Stimulated activated CD4-positive, alpha-beta T cell treated with anti-CD3 and anti-CD28 coated beads, Interleukin-4, amount 100 ng/mL, for 4 hours (primary cell): Measurements from ENCODE around the gene PSMD8.
A peak's percentile ranks its signal among the peaks of the same experiment; 100 is the strongest.
"Not testable (repeated sequence)": the region's sequence is repeated elsewhere in the genome, so short reads cannot be mapped to it uniquely, and the experiment has no call there.

Experiments used
- DNase-seq, 2 experiments: peaks; one replicate each; pipeline ENCODE4 v3.0.0-alpha.2; 2020

The PSMD8 gene

DNA sequence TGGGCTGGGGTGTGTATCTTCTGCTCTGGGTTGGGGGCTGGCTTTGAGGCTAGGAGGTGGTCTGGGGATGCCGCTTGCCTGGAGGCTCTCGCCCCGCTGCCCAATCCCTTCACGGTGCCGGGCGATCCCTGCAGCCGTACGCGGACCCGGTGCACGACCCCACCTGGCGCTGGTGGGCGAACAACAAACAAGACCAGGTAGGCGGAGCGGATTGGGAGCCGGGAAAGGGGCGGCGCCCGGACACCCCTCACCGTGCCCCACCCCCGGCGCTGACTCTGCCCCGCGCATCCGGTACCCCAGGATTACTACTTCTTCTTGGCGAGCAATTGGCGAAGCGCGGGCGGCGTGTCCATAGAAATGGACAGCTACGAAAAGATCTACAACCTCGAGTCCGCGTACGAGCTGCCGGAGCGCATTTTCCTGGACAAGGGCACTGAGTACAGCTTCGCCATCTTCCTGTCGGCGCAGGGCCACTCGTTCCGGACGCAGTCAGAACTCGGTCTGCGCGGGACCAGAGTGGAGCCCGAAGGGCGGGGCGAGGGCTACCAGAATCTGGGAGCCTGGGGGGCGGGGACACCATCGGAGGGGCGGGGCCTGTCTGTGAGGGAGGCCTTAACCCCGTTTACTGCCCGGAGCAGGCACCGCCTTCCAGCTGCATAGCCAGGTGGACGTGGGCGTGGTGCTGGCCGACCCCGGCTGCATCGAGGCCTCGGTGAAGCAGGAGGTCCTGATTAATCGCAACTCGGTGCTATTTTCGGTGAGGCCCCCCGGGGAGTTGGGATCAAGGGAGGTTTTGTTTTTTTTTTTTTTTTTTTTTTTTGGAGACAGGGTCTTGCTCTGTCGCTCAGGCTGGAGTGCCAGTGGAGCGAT, 12.1 kb upstream of the PSMD8 start:
- DNase-seq = peak; percentile 52 to 69

DNA sequence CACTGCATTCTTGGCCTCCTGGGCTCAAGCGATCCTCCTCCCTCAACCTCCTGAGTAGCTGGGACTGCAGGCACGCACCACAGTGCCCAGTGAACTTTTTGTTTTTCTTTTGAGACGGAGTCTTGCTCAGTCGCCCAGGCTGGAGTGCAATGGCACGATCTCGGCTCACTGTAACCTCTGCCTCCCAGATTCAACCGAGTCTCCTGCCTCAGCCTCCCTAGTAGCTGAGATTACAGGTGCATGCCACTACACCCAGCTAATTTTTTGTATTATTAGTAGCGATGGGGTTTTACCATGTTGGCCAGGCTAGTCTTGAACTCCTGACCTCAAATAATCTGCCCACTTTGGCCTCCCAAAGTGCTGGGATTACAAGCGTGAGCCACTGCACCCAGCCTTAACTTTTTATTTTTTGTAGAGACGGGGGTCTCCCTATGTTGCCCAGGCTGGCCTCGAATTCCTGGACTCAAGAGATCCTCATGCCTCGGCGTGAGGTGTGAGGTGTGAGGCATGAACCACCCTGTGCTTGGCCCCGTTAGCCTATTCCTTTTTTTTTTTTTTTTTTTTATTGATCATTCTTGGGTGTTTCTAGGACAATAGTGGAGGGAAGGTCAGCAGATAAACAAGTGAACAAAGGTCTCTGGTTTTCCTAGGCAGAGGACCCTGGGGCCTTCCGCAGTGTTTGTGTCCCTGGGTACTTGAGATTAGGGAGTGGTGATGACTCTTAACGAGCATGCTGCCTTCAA, 11.3 kb upstream of the PSMD8 start:
- DNase-seq = not testable (repeated sequence)

DNA sequence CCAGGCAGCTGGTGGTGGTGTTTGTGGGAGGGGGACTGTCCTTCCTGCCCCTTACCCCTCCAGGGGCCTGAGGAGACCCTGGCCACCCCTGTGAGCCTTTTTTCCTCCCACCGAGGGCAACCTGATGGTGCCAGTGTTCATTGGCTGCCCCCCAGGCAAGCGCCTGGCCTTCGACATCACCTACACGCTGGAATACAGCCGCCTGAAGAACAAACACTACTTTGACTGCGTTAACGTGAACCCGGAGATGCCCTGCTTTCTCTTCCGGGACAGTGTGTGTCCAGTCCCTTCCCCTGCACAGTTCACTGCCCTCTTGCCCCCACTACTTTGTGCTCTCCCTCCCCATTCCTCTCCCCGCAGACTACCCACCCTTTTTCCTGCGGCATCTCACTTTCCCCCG, 7.3 kb upstream of the PSMD8 start:
- no peak for DNase-seq

GRCh38 chr19:38369584-38369983, 4.8 kb upstream of the PSMD8 start:
- no peak for DNase-seq

DNA sequence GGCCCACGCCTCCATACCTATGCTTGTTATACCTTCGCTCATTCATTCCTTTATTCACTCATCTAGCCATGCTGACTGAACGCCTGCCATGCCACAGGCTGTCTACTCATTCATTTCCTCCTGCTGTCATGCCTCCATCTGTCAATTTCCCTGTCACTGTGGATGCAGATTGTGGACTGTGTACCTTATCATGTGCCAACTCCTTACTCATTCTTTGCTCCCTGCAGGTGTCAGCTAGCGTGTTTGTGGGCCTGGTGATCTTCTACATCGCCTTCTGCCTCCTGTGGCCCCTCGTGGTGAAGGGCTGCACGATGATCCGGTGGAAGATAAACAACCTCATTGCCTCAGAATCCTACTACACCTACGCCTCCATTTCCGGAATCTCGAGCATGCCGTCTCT, 4.1 kb upstream of the PSMD8 start:
- DNase-seq = no peak

DNA sequence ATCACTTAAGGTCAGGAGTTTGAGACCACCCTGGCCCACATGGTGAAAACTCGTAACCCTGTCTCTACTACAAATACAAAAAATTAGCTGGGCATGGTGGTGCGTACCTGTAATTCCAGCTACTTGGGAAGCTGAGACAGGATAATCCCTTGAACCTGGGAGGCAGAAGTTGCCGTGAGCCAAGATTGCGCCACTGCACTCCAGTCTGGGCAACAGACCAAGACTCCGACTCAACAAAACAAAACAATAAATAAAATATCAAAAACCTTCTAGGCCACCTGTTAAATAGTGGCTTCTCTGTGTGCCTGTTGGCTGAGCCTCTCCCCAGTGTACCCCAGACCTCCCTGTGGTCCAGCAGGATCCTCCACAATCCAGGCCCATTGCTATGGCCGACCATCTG, 3.3 kb upstream of the PSMD8 start:
- no peak for DNase-seq

DNA sequence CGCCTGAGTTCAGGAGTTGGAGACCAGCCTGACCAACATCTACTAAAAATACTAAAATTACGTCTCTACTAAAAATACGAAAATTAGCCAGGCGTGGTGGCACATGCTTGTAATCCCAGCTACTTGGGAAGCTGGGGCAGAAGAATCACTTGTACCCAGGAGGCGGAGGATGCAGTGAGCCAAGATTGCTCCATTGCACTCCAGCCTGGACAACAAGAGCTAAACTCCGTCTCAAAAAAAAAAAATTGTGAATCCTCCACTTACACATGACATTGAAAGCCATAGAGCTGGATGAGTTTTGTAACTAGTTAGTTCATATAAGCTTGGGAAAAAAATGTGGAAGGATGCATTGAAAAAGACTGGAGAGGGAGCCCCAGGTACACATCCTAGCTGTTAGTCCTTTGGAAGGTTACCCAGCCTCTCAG, 452 bp upstream of the PSMD8 start:
- no peak for DNase-seq

DNA sequence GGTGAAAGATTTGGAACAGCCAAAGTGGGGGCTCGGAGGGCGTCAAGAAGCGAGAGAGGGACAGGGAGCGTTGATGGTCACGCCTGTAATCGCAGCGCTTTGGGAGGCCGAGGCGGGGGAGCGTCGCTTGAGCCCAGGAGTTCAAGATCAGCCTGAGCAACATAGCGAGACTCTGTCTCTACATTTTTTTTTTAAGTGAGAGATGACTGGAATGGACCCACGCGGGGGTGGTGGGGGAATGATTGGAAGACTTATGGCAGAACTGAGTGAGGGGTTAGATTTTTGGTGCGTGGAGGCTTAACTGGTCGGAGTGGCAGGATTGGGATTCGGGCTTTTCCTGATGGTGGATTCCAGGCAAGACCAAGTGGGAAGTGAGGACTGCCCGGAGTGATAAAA, 725 bp downstream of the PSMD8 start:
- DNase-seq = no peak

DNA sequence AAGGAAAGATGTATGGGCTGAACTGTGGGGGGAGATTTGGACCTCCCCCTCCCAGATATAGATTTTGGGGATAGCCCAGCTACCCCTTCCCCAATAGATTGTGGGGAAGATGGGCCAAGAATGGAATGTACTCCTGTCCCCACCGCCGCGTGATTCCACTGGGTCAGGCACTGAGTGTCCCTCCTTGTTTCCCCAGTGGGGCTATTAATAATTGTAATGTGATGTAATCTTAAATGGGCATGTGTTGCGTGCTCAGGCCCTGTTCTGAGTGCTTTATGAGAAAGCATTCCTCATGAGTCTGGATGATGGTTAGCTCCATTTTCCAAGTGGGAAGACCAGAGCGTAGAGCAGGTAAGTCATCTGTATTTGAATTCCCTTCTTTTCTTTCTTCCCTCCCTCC, 1.4 kb downstream of the PSMD8 start:
- no peak for DNase-seq

DNA sequence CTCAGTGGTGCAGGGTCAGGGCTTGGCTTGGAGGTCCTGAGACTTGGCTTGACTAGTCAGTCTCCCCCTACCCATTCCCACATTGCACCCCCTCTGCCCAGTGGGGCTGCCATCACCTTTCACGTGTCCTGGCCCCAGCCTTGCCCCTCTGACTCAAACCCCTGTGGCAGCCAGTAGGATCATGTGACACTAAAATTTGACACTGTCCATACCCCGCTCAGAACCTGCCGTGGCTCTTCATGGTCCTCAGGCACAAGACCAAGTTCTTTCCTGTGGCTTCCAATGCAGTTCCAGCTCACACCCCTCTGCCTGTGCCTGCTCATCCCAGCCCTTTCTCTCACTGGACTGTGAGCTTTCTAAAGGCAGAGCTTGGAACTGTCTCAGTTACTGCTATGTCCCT, 2.2 kb downstream of the PSMD8 start:
- no peak for DNase-seq

DNA sequence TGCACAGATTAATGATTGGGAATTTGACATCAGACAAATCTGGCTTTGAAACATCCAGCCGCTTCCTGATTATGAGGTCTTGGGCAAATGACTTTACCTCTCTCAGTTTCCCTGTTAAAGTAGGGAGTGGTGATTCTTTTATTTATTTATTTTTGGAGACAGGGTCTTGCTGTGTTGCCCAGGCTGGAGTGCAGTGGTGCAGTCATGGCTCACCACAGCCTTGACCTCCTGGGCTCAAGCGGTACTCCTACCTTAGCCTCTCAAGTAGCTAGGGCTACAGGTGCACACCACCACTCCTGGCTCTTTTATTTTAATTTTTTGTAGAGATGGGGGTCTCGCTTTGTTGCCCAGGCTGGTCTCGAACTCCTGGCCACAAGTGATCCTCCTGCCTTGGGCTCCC, 2.7 kb downstream of the PSMD8 start:
- DNase-seq = no peak

- DNase-seq = no peak
These were observed 4.5 kb downstream of the PSMD8 start for GRCh38 chr19:38378866-38379265.

- DNase-seq = no peak
These were observed 6.8 kb downstream of the PSMD8 start for GRCh38 chr19:38381138-38381537.

DNA sequence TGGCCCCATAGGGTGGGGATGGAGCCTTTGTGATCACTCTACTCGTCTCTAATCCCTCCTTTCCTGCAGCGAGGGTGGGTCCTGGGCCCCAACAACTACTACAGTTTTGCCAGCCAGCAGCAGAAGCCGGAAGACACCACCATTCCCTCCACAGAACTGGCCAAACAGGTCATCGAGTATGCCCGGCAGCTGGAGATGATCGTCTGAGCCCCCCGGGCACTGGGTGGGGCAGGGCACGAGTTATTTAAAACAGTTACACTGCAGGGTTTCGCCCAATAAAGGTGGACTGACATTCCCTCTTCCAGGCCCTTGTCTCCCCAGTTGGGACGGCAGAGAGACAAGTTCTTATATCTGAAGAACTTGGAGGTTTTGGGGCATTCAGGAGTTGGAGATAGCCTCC, 8.8 kb downstream of the PSMD8 start:
- DNase-seq = no peak

DNA sequence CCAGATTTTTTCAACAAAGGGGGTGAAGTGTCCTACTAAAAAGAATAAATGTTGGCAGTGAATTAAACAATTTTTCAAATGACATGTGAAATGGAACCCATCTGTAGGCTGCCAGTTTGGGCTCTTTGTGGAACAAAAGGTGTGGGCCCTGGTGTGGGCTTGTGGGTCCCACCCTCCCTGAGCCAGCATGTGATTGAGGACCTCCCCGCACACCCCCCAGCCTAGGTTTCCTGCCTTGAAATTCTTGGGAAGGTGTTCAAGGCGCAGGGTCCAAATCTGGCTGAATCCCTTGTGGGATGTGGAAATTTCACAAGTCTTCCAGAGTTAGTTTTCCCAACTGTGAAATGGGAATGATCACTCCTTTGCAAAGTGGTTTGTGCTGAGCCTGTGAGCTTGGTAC, 9.4 kb downstream of the PSMD8 start:
- no peak for DNase-seq

DNA sequence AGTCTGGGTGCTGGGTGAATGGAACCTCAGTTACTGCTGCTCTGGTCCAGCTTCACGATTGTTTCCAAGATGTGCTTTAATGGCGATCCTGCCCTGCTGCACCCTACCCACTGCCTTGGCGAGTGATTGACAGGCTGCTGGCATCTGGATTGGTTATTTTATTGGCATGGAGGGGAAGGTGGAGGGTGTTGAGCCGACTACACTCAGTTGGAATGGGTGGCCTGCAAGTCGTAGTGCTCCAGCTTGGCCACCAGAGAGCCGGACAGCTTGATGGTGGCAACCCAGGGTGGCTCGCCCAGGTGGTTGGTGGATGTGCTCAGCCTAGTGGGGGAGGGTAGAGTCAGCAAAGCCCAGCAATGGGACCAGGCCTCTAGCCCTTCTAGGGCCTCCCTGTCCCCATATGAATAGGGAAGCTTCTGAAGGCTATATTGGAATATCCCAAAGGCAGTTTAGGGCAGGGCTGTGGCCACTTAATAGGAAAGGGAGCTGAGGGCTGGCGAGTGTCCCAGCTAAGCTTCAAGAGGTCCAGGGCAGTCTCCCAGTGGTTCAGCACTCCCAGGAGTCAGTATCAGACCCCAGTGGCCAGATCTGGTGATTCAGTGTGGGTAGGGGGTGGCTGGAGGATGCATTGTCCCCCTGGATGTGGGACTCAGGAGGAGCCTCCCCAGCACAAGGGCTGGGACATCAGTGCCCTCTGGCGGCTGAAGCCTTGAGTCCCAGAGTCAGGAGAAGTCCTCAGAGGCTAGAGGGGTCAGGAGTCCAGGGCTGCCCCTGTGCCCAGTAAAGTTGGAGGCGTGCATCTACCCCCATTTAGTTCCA, 10.0 kb downstream of the PSMD8 start:
- no peak for DNase-seq

GRCh38 chr19:38385057-38385803, 10.9 kb downstream of the PSMD8 start:
- DNase-seq = no peak

- no peak for DNase-seq
These were observed 11.5 kb downstream of the PSMD8 start for GRCh38 chr19:38385804-38386257.

GRCh38 chr19:38386300-38386970, 12.1 kb downstream of the PSMD8 start:
- DNase-seq = no peak

GRCh38 chr19:38386971-38387549, 12.7 kb downstream of the PSMD8 start:
- DNase-seq = no peak

DNA sequence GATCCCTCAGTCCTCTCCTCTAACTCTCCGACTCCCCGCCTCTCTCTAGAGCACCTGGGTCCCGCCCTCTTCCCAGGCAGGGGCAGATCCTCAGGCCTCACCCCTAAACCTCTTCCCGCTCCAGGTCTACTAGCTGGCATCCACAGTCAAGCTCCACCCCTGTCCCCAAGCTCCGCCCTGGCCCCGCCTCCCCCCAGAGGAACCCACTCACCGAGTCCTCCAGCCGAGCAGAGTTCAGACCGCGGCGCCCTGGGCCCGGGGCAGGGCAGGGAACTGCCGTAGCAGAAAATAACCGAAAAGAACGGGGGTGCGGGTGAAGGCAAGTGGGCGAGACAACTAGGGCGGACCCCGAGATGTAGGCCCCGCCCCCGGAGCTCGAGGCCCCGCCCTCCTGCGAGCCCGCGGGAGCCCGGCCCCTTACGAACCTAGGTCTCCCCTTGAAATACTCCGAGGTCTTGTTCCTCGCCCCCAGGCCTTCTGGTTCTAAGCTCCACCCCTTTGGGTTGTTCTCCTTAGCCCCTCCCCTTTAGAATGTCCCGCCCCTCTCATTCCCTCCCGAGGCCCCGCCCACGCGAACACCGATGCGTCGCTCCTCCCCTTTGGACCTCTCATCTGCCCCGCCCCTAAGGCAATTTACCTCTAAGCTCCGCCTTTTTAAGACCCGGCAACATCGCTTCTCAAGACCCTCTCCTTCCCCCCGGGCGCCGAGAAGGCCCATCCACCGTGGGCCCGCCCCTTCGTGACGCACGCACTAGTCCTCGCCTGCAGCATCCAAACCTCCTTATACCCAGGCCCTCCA, 13.4 kb downstream of the PSMD8 start, which contains the start of gene GGN:
Gene GGN (minus strand): TSS at position 485 of the 799 bp plus-strand sequence. CDS start 773 bp downstream, outside the sequence.
- peak; percentile 73 to 78 for DNase-seq
